Karpas-422 (cell line): ENCODE data around the gene ROBO1. TPM values are rescaled to one million over a fixed set of nuclear protein-coding genes. Genes with fewer than 3 reads are reported as not detected.
"Not testable (repeated sequence)": the region's sequence is repeated elsewhere in the genome, so short reads cannot be mapped to it uniquely, and the experiment has no call there.

Experiments
- DNase-seq: peaks from one replicate; pipeline ENCODE4 v3.0.0-alpha.2; 2015
- H2AFZ ChIP-seq: fragments of 200-600 bp; sonication (generic); 2 replicates; pipeline ENCODE4 v1.6.1; 2014; ENCODE audit warnings: antibody characterized with exemption, low read length, mixed read lengths
- H3K27ac ChIP-seq: fragments of 200-600 bp; sonication (generic); 2 replicates; pipeline ENCODE4 v1.5.1; 2014; ENCODE audit warnings: mild to moderate bottlenecking, low read length, moderate library complexity
- H3K27me3 ChIP-seq: fragments of 200-600 bp; sonication (generic); 2 replicates; pipeline ENCODE4 v1.6.1; 2014; ENCODE audit warnings: low read length, mixed read lengths
- H3K36me3 ChIP-seq: fragments of 200-600 bp; sonication (generic); 2 replicates; pipeline ENCODE4 v1.6.1; 2014; ENCODE audit warnings: low read length, mixed read lengths; ENCODE audit not compliant: insufficient read depth
- H3K4me1 ChIP-seq: fragments of 200-600 bp; sonication (generic); 2 replicates; pipeline ENCODE4 v1.6.1; 2014; ENCODE audit warnings: mild to moderate bottlenecking, low read length, mixed read lengths
- H3K4me2 ChIP-seq: fragments of 200-600 bp; sonication (generic); 2 replicates; pipeline ENCODE4 v1.6.1; 2014; ENCODE audit warnings: low read length, low read depth, mild to moderate bottlenecking; ENCODE audit not compliant: poor library complexity, severe bottlenecking
- H3K4me3 ChIP-seq: fragments of 200-600 bp; sonication (generic); 2 replicates; pipeline ENCODE4 v1.5.1; 2014; ENCODE audit warnings: mild to moderate bottlenecking, antibody characterized with exemption, low read length, mixed read lengths
- H3K79me2 ChIP-seq: fragments of 200-600 bp; sonication (generic); 2 replicates; pipeline ENCODE4 v1.6.1; 2014; ENCODE audit warnings: mild to moderate bottlenecking, low read length, mixed read lengths
- H3K9ac ChIP-seq: fragments of 200-600 bp; sonication (generic); 2 replicates; pipeline ENCODE4 v1.6.0; 2014; ENCODE audit warnings: low read length
- H3K9me2 ChIP-seq: fragments of 200-600 bp; sonication (generic), shearing (Covaris generic); replicated peaks from 2 replicates; pipeline ENCODE4 v1.6.0; 2014; ENCODE audit warnings: mild to moderate bottlenecking, low read length, moderate library complexity; ENCODE audit not compliant: insufficient read depth
- H3K9me3 ChIP-seq: fragments of 300-700, 200-600 bp; sonication (generic); 2 replicates; pipeline ENCODE4 v1.6.1; 2014; ENCODE audit warnings: low read length, mixed read lengths
- H4K20me1 ChIP-seq: fragments of 200-600 bp; sonication (generic); 2 replicates; pipeline ENCODE4 v1.6.1; 2014; ENCODE audit warnings: mild to moderate bottlenecking, antibody characterized with exemption, low read length, low read depth; ENCODE audit not compliant: insufficient read depth
- total RNA-seq: library from RNA; depleted of rRNA; stranded (reverse); fragments of >200 nt; shearing (Covaris generic); gene quantifications from 2 replicates; pipeline ENCODE4 v1.2.3, GENCODE V29; 2014; ENCODE audit warnings: low replicate concordance

The ROBO1 gene
- total RNA-seq, 1 experiment from 2014 or later = not detected

DNA sequence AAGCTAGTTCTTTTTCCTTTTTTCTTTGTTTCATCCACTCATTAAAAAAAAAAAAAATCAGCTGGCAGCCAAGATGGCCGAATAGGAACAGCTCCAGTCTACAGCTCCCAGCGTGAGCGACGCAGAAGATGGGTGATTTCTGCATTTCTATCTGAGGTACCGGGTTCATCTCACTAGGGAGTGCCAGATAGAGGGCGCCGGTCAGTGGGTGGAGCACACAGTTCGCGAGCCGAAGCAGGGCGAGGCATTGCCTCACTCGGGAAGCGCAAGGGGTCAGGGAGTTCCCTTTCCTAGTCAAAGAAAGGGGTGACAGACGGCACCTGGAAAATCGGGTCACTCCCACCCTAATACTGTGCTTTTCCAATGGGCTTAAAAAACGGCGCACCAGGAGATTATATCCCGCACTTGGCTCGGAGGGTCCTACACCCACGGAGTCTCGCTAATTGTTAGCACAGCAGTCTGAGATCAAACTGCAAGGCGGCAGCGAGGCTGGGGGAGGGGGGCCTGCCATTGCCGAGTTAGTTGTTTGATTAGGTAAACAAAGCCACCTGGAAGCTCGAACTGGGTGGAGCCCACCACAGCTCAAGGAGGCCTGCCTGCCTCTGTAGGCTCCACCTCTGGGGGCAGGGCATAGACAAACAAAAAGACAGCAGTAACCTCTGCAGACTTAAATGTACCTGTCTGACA, 1092.5 kb downstream of the ROBO1 start:
- not testable (repeated sequence) for H3K9me2 ChIP-seq, H3K9me3 ChIP-seq, DNase-seq, H3K79me2 ChIP-seq, H3K4me1 ChIP-seq, H3K9ac ChIP-seq, H3K27ac ChIP-seq, H3K4me2 ChIP-seq, H4K20me1 ChIP-seq, H3K36me3 ChIP-seq, H3K27me3 ChIP-seq, H3K4me3 ChIP-seq, H2AFZ ChIP-seq

DNA sequence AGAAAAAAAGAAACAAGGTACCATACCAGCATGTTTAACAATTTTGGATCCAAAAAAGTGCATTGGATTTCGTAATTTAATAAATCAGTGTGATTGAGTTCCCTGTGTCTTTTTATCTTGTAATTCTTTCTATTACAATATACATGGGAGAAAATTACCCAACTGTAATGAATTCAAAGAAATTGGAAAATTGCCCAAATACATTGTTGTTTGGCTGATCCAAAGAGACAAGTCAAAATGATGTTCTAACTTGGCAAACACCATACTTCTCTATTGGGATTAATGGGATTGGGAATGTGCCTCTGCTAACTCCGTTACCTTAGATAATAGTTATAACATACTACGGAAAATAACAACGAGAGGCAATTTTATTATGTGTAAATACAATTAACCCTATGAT, 1097.1 kb downstream of the ROBO1 start:
- Histone ChIP-seq H3K27ac (no peak overlapping the region), H3K27me3 (no peaks in the 10 kb centered on the region), H3K4me3 (no peak overlapping the region), H3K9me3 (no peaks in the 10 kb centered on the region), H3K36me3 (no peaks in the 10 kb centered on the region), H3K9ac (no peak overlapping the region), H3K9me2 (no peaks in the 10 kb centered on the region), H4K20me1 (no peaks in the 10 kb centered on the region), H3K4me1 (no peaks in the 10 kb centered on the region), H3K4me2 (no peak overlapping the region), H2AFZ (no peak overlapping the region), H3K79me2 (no peaks in the 10 kb centered on the region)
- no peak for DNase-seq

- Histone ChIP-seq H3K36me3 (no peaks in the 10 kb centered on the region), H3K4me2 (no peak overlapping the region), H3K9me2 (no peaks in the 10 kb centered on the region), H3K9ac (no peak overlapping the region), H3K4me1 (no peaks in the 10 kb centered on the region), H3K27me3 (no peaks in the 10 kb centered on the region), H3K79me2 (no peaks in the 10 kb centered on the region), H2AFZ (no peak overlapping the region), H3K27ac (no peak overlapping the region), H3K9me3 (no peaks in the 10 kb centered on the region), H3K4me3 (no peak overlapping the region), H4K20me1 (no peaks in the 10 kb centered on the region)
- no peak for DNase-seq
Measured at GRCh38 chr3:78670094-78670493, 1097.7 kb downstream of the ROBO1 start.

GRCh38 chr3:78668302-78668701, 1099.5 kb downstream of the ROBO1 start:
- H3K4me1 ChIP-seq = no peaks in the 10 kb centered on the region
- H3K4me3 ChIP-seq = no peak overlapping the region
- no peak overlapping the region for H3K27ac ChIP-seq
- H3K9me3 ChIP-seq = no peaks in the 10 kb centered on the region
- no peaks in the 10 kb centered on the region for H3K36me3 ChIP-seq
- H3K4me2 ChIP-seq = no peak overlapping the region
- H3K27me3 ChIP-seq = no peaks in the 10 kb centered on the region
- no peaks in the 10 kb centered on the region for H3K79me2 ChIP-seq
- no peak overlapping the region for H2AFZ ChIP-seq
- H3K9ac ChIP-seq = no peak overlapping the region
- no peaks in the 10 kb centered on the region for H4K20me1 ChIP-seq
- DNase-seq = no peak
- H3K9me2 ChIP-seq = no peaks in the 10 kb centered on the region

DNA sequence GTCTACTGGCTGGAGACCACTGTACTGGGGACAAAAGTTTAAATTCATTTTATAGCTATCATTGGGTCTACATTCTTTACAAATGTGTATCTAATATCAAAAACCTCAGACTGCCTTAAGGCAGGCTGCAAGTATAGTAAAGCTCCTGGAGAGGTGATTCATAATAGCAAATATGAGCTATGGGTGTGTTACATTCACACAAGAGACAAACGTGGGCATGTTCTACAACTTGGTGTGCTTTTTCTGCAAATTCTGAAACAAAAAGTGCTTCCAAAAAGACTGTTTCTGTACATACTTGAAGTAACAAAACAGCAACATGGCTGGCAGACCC, 1101.4 kb downstream of the ROBO1 start:
- Histone ChIP-seq H3K9me2 (no peaks in the 10 kb centered on the region), H3K9me3 (no peaks in the 10 kb centered on the region), H3K36me3 (no peaks in the 10 kb centered on the region), H3K4me2 (no peak overlapping the region), H3K27ac (no peak overlapping the region), H3K4me1 (no peaks in the 10 kb centered on the region), H3K9ac (no peak overlapping the region), H3K79me2 (no peaks in the 10 kb centered on the region), H4K20me1 (no peaks in the 10 kb centered on the region), H2AFZ (no peak overlapping the region), H3K27me3 (no peaks in the 10 kb centered on the region), H3K4me3 (no peak overlapping the region)
- DNase-seq = no peak

DNA sequence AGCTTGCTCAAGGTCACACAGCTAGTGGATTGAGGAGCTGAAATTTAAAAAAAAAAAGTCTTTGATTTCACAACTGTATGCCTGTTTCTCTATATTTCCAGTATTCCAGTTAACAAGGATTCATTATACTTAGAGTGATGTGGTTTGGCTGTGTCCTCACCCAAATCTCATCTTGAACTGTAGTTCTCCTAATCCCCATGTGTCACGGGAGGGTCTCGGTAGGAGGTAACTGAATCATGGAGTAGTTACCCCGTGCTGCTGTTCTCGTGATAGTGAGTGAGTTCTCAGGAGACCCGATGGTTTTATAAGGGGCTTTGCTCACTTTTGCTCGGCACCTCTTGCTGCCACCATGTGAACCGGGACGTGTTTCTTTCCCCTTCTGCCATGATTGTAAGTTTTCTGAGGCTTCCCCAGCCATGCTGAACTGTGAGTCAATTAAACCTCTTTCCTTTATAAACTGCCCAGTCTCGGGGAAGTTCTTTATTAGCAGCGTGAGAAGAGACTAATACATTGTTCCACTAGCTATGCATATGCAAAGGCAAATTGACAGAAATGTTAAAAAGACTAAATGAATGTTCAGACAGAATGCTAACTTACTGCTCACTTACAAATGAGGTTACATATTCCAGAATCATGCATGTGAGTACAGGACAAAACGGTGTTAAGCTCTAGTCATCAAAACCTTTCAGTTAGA, 1101.9 kb downstream of the ROBO1 start:
- Histone ChIP-seq H3K79me2 (no peaks in the 10 kb centered on the region), H3K4me1 (no peaks in the 10 kb centered on the region), H3K9me2 (no peaks in the 10 kb centered on the region), H3K36me3 (no peaks in the 10 kb centered on the region), H4K20me1 (no peaks in the 10 kb centered on the region), H3K4me3 (no peak overlapping the region), H3K27me3 (no peaks in the 10 kb centered on the region), H3K4me2 (no peak overlapping the region), H3K27ac (no peak overlapping the region), H3K9ac (no peak overlapping the region), H2AFZ (no peak overlapping the region), H3K9me3 (no peaks in the 10 kb centered on the region)
- DNase-seq = no peak

DNA sequence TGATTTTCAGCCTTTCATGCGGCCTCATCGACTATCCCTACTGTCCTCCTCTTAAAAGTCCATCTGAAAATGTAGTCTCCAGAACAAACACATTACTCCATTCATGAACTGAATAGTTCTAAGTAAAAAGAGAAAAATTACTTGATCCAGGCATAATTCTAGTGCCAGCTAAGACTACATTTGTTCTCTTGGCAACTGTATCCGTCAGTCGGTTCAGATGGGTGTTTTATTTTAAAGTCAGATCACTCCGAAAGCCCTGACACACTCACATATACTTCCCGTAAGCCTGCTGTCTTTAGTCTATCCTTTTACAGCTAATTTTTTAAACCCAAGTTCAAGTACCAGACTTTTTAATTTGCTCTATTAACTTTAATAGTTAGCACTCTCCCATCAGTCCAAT, 1102.7 kb downstream of the ROBO1 start:
- H4K20me1 ChIP-seq = no peaks in the 10 kb centered on the region
- no peaks in the 10 kb centered on the region for H3K36me3 ChIP-seq
- no peaks in the 10 kb centered on the region for H3K27me3 ChIP-seq
- H3K4me2 ChIP-seq = no peak overlapping the region
- H3K4me1 ChIP-seq = no peaks in the 10 kb centered on the region
- H3K9me2 ChIP-seq = no peaks in the 10 kb centered on the region
- no peak overlapping the region for H2AFZ ChIP-seq
- no peak overlapping the region for H3K27ac ChIP-seq
- H3K9ac ChIP-seq = no peak overlapping the region
- H3K4me3 ChIP-seq = no peak overlapping the region
- H3K79me2 ChIP-seq = no peaks in the 10 kb centered on the region
- H3K9me3 ChIP-seq = no peaks in the 10 kb centered on the region
- DNase-seq = no peak

DNA sequence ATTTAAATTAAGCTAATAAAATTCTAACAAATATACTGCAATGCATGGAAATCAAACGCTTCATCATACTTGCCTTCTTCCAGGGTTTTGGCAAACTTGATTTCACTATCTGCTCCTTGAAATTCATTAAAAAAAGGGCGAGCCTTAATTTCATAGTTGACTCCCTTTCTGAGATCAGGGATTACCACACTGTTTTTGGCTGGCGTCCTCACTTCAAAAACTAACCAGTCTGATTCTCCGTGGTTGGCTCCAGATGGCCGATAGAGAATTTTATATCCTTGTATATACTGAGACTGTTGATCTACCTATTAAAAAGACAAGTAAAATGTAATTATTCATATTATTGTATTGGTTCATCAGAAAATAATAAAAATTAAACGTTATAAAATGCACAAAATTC, 1106.8 kb downstream of the ROBO1 start:
- no peak for DNase-seq
- Histone ChIP-seq H3K4me1 (no peaks in the 10 kb centered on the region), H3K36me3 (no peaks in the 10 kb centered on the region), H3K9ac (no peak overlapping the region), H4K20me1 (no peaks in the 10 kb centered on the region), H3K4me2 (no peak overlapping the region), H3K27ac (no peak overlapping the region), H3K27me3 (no peaks in the 10 kb centered on the region), H3K4me3 (no peak overlapping the region), H3K9me2 (no peaks in the 10 kb centered on the region), H3K79me2 (no peaks in the 10 kb centered on the region), H2AFZ (no peak overlapping the region), H3K9me3 (no peaks in the 10 kb centered on the region)
